Activated naive CD8-positive, alpha-beta T cell treated with anti-CD3 and anti-CD28 coated beads, Interleukin-2, amount 50 U/mL, for 24 hours (primary cell): ENCODE data around the gene ADCK1.
"Not testable (repeated sequence)": the region's sequence is repeated elsewhere in the genome, so short reads cannot be mapped to it uniquely, and the experiment has no call there.

ENCODE experiments used
- ATAC-seq: fragments of 150-1000 bp; cut with Tn5 transposase; one replicate; pipeline ENCODE4 v1.10.0; 2021
- DNase-seq: peaks from one replicate; pipeline ENCODE4 v3.0.0; 2021
- H3K27ac Mint-ChIP-seq: one replicate; pipeline ENCODE4 v1.8.0; 2021; ENCODE audit warnings: mild to moderate bottlenecking, mixed read lengths
- H3K27me3 Mint-ChIP-seq: one replicate; pipeline ENCODE4 v1.8.0; 2021; ENCODE audit warnings: mixed read lengths
- H3K36me3 Mint-ChIP-seq: one replicate; pipeline ENCODE4 v1.8.0; 2021; ENCODE audit warnings: low read depth, mixed read lengths
- H3K4me1 Mint-ChIP-seq: one replicate; pipeline ENCODE4 v1.8.0; 2021; ENCODE audit warnings: mixed read lengths
- H3K4me3 Mint-ChIP-seq: one replicate; pipeline ENCODE4 v1.8.0; 2021; ENCODE audit warnings: mild to moderate bottlenecking, moderate library complexity, mixed read lengths
- H3K9me3 Mint-ChIP-seq: one replicate; pipeline ENCODE4 v1.8.0; 2021; ENCODE audit warnings: mixed read lengths

Gene ADCK1

GRCh38 chr14:77912754-77913556, 113.0 kb downstream of the ADCK1 start:
- no peaks in the 10 kb centered on the region for H3K9me3 Mint-ChIP-seq
- H3K4me1 Mint-ChIP-seq, result no peaks in the 10 kb centered on the region
- ATAC-seq, result no peak
- no peak for DNase-seq
- no peak overlapping the region for H3K4me3 Mint-ChIP-seq
- H3K36me3 Mint-ChIP-seq, result no peaks in the 10 kb centered on the region
- no peak overlapping the region for H3K27ac Mint-ChIP-seq
- H3K27me3 Mint-ChIP-seq, result no peaks in the 10 kb centered on the region

DNA sequence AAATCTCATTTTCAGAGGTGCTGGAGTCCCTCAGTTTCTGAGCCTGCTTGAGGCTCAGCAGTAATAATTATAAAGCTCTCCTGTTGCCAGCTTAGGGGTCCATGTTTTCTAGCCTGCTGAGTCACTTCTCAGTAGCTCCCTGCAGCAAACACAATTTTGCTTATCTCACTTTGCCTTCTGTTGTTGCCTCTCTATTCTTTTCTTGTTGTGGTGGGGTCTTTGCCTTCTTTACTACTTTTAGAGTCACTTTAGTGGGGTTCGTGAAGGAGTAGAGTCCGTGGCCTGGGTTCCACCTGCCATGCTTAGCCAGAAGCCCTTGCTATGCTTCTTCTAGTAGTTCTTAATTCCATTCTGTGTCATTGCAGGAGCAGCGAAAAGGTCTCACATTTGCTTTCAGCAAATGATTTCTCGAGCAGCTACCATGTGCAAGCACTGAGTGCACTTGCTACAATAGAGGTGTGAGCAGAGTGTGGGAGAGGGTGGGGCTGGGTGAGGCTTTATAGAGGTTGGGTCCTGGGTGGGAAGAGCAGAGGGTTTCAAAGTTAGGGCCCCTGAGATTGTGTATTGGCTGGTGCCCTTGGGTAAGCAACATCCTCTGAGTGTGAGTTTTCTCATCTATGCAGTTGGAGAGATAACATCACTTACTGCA, 114.3 kb downstream of the ADCK1 start:
- H3K4me1 Mint-ChIP-seq, result no peaks in the 10 kb centered on the region
- no peak overlapping the region for H3K27ac Mint-ChIP-seq
- no peaks in the 10 kb centered on the region for H3K9me3 Mint-ChIP-seq
- no peak for ATAC-seq
- no peak overlapping the region for H3K4me3 Mint-ChIP-seq
- no peak for DNase-seq
- H3K27me3 Mint-ChIP-seq, result no peaks in the 10 kb centered on the region
- H3K36me3 Mint-ChIP-seq, result no peaks in the 10 kb centered on the region

DNA sequence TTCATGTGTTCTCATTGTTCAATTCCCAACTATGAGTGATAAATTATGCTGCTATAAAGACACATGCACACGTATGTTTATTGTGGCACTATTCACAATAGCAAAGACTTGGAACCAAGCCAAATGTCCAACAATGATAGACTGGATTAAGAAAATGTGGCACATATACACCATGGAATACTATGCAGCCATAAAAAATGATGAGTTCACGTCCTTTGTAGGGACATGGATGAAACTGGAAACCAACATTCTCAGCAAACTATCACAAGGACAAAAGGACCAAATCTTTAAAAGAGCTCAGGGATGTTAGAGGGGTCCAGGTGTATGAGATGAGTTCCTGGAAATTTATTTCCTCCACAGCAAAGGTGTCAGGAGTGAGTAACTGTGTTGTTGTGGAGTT, 115.5 kb downstream of the ADCK1 start:
- not testable (repeated sequence) for ATAC-seq, H3K4me1 Mint-ChIP-seq, H3K27me3 Mint-ChIP-seq, H3K9me3 Mint-ChIP-seq, H3K27ac Mint-ChIP-seq, H3K36me3 Mint-ChIP-seq, H3K4me3 Mint-ChIP-seq, DNase-seq

DNA sequence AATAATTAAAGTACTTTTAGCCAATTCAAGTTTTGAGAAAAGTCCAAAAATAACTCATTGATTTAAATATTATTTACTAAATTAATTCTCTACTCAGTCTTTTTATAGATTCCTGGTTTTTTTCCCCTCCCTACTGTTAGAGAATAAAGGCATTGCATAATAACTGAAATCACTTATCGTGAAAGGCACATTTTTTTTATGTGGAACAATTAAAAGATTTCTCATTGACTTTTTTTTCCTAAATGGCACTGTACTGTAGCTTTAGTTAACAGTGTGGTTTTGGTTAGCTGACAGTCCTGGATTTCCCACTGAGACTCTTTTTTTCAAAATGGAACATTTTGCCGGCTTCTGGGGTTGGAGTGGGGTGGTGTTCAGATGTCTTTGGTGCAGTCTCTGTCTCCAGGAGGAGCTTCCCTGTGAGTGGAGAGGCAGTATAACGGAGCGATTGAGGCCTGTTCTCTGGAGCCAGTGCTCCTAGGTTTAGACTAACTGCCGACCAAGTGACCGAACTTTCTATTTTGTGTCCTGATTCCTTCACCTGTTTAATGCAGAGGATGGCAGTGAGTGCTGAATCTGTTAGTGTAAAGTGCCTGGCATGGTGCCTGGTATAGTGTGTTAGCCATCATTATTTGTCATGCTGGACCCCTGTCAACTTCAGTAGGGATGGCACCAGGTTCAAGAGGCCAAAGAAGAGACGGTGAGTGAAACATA, 117.7 kb downstream of the ADCK1 start:
- no peak for ATAC-seq
- no peak for DNase-seq
- Mint-ChIP-seq H3K27ac (no peak overlapping the region), H3K36me3 (no peaks in the 10 kb centered on the region), H3K4me1 (no peaks in the 10 kb centered on the region), H3K9me3 (no peaks in the 10 kb centered on the region), H3K27me3 (no peaks in the 10 kb centered on the region), H3K4me3 (no peak overlapping the region)

GRCh38 chr14:77918448-77918847, 118.5 kb downstream of the ADCK1 start:
- no peak for DNase-seq
- H3K4me1 Mint-ChIP-seq, result no peaks in the 10 kb centered on the region
- no peaks in the 10 kb centered on the region for H3K27me3 Mint-ChIP-seq
- no peaks in the 10 kb centered on the region for H3K9me3 Mint-ChIP-seq
- no peak for ATAC-seq
- no peaks in the 10 kb centered on the region for H3K36me3 Mint-ChIP-seq
- no peak overlapping the region for H3K27ac Mint-ChIP-seq
- no peak overlapping the region for H3K4me3 Mint-ChIP-seq

- no peaks in the 10 kb centered on the region for H3K9me3 Mint-ChIP-seq
- ATAC-seq (no peak), DNase-seq (no peak)
- no peaks in the 10 kb centered on the region for H3K27me3 Mint-ChIP-seq
- H3K4me1 Mint-ChIP-seq, result no peaks in the 10 kb centered on the region
- no peaks in the 10 kb centered on the region for H3K36me3 Mint-ChIP-seq
- H3K27ac Mint-ChIP-seq, result no peak overlapping the region
- H3K4me3 Mint-ChIP-seq, result no peak overlapping the region
Measured at GRCh38 chr14:77920312-77920711, 120.4 kb downstream of the ADCK1 start.

DNA sequence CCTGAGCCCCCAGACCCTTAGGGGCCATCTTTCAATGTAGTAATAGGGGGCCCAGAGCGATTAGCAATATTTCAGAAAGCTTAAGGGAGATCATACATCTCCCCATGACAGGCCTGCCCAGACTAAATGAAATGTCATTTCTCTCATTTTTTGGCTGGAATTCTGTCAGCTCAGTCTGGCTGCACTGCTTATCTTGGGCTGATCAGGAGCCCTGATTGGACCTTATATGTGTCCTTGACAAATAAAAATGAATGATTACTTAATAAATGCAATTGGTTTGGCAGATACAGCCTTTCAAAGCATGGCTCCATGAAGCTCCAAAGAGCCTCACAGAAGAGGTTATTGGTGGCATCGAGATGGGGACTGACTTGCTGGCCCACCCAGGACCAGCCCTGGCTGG, 121.9 kb downstream of the ADCK1 start:
- no peak for ATAC-seq

DNA sequence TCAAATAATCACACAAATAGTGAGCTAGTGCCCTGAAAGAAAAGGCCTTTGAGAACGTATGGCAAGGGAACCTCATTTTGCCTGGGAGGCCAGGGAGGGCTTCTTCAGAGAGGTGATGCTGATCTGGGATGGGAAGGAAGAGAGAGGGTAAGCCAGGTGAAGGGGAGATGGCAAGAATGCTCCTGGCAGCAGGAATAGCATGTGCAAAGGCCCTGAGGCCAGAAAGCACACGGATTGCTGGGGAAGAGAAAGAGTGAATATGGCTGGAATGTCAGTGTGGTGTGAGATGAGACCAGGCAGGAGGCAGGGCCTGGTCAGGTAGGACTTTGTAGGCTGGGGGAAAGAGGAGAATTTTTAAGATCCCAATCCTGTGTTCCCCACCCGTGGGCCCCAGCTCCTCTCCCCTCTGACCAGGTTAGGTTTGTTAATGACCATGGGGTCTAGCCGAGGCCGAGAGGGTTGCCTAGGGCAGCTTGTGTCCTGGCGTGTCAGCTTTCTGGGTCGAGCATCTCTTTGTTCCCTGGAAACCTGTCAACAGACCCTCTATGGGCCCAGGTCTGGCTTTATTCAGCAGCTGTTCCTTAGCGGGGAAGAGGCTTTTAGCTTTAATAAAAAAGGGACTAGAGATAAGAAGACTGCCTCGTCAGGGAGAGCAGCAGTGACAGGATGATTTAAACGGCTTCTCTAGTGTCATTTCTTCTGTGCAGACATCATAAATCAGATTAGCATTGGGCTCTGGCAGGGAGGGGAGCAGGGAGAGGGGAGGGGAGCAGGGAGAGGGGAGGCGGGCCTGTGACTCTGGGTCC, 123.4 kb downstream of the ADCK1 start:
- H3K27me3 Mint-ChIP-seq, result no peaks in the 10 kb centered on the region
- H3K27ac Mint-ChIP-seq, result no peak overlapping the region
- DNase-seq (no peak), ATAC-seq (no peak)
- H3K4me1 Mint-ChIP-seq, result no peaks in the 10 kb centered on the region
- H3K4me3 Mint-ChIP-seq, result no peak overlapping the region
- no peaks in the 10 kb centered on the region for H3K9me3 Mint-ChIP-seq
- H3K36me3 Mint-ChIP-seq, result peaks cover 3% of the 10 kb centered on the region

More for the DNA sequence above, 121.9 kb downstream of the ADCK1 start:
- no peaks in the 10 kb centered on the region for H3K4me1 Mint-ChIP-seq
- DNase-seq, result no peak
- no peaks in the 10 kb centered on the region for H3K36me3 Mint-ChIP-seq
- H3K27me3 Mint-ChIP-seq, result no peaks in the 10 kb centered on the region
- H3K27ac Mint-ChIP-seq, result no peak overlapping the region
- H3K9me3 Mint-ChIP-seq, result no peaks in the 10 kb centered on the region
- H3K4me3 Mint-ChIP-seq, result no peak overlapping the region

DNA sequence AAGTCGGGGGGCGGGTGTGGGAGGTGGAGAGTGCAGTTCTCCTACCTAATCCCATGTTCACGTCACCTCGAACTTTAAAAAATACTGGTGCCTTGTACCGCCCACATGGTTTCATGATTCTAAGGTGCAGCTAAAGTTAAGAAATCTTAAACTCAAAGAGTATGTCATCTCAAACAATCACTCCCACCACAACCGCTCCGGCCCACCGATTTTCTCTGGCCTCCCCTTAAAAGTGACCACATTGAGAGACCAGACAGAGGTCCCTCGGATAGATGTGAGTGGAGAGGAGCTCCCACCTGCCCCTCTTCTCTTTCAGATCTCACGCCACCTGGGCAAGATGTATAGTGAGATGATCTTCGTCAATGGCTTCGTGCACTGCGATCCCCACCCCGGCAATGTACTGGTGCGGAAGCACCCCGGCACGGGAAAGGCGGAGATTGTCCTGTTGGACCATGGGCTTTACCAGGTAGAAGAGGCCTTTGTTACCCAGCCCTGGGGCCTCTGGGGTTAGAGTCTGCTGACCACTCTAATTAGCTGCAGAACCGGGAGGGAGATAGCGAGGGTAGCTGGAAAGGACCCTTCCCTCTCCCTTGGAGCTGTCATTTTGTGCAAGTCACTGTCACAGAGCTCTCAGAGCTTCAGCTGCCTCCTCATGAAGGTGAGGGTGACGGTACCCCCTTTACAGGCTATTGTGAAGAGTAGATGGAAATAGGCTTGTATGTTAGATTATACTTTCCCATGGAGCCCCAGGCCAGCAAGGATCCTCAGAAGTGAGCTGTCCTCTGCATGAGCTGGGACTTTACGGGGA, 124.4 kb downstream of the ADCK1 start:
- H3K4me3 Mint-ChIP-seq, result no peak overlapping the region
- no peaks in the 10 kb centered on the region for H3K9me3 Mint-ChIP-seq
- H3K4me1 Mint-ChIP-seq, result no peaks in the 10 kb centered on the region
- DNase-seq (no peak), ATAC-seq (no peak)
- H3K36me3 Mint-ChIP-seq, result peaks cover 3% of the 10 kb centered on the region
- no peak overlapping the region for H3K27ac Mint-ChIP-seq
- no peaks in the 10 kb centered on the region for H3K27me3 Mint-ChIP-seq

DNA sequence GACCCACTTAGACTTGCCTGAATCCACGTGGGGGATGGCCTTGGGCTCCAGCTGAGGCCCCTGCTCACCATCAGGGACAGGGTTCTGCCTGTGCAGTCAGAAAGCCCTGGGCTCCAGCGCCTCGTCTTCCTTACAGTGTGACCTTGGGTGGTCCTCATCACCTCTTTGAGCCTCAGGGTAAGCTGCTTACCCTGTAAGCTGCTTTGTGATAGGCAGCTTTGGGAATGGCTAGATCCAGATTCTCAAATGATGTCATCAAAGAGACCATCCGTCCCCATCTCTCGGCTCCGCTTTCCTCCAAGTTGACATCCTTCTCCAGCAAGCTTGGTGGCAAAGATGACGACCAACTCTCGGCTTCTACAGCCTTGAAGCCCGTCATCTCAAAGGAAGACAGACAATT, 127.0 kb downstream of the ADCK1 start:
- Mint-ChIP-seq H3K36me3 (peaks cover 9% of the 10 kb centered on the region), H3K27me3 (no peaks in the 10 kb centered on the region)

DNA sequence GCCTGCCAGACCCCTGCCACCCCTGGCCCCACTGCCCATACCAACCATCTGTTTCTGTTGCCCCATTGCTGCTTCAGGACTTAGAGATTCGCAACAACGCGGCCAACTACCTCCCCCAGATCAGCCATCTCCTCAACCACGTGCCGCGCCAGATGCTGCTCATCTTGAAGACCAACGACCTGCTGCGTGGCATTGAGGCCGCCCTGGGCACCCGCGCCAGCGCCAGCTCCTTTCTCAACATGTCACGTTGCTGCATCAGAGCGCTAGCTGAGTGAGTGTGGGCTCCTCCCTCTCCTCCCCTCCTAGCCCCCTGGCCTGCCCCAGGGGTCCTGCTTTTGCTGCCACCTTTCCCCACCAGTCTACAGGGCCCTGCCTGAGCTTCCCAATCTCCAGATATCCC, 131.5 kb downstream of the ADCK1 start:
- DNase-seq (no peak), ATAC-seq (no peak)
- H3K4me3 Mint-ChIP-seq, result no peak overlapping the region
- no peak overlapping the region for H3K27ac Mint-ChIP-seq
- no peaks in the 10 kb centered on the region for H3K4me1 Mint-ChIP-seq
- peaks cover 27% of the 10 kb centered on the region for H3K9me3 Mint-ChIP-seq
- no peaks in the 10 kb centered on the region for H3K27me3 Mint-ChIP-seq
- peaks cover 46% of the 10 kb centered on the region for H3K36me3 Mint-ChIP-seq

More for the DNA sequence above, 127.0 kb downstream of the ADCK1 start:
- no peak for DNase-seq
- no peak for ATAC-seq
- Mint-ChIP-seq H3K9me3 (no peaks in the 10 kb centered on the region), H3K4me3 (no peak overlapping the region), H3K4me1 (no peaks in the 10 kb centered on the region), H3K27ac (no peak overlapping the region)

GRCh38 chr14:77936138-77936639, 136.3 kb downstream of the ADCK1 start:
- Mint-ChIP-seq H3K36me3 (peaks cover 48% of the 10 kb centered on the region), H3K27ac (no peak overlapping the region), H3K27me3 (no peaks in the 10 kb centered on the region), H3K9me3 (peaks cover 28% of the 10 kb centered on the region), H3K4me3 (no peak overlapping the region), H3K4me1 (no peaks in the 10 kb centered on the region)
- ATAC-seq, result no peak
- no peak for DNase-seq

GRCh38 chr14:77947372-77947771, 147.5 kb downstream of the ADCK1 start:
- peaks cover 5% of the 10 kb centered on the region for H3K36me3 Mint-ChIP-seq
- H3K27me3 Mint-ChIP-seq, result no peaks in the 10 kb centered on the region
- no peak overlapping the region for H3K27ac Mint-ChIP-seq
- H3K4me3 Mint-ChIP-seq, result no peak overlapping the region
- H3K9me3 Mint-ChIP-seq, result peaks cover 7% of the 10 kb centered on the region
- DNase-seq, result no peak
- no peak for ATAC-seq
- no peaks in the 10 kb centered on the region for H3K4me1 Mint-ChIP-seq
